Endothelial cell of umbilical vein (primary cell): ENCODE measurements around the gene GPR37L1. TPM values are rescaled to one million over a fixed set of nuclear protein-coding genes. Genes with fewer than 3 reads are reported as not detected.

Experiments
- Bru-seq: library from RNA; stranded (reverse); fragments of 400-500 nt; gene quantifications from one replicate; lab custom pipeline; 2021; lab: Mats Ljungman, UMichigan
- BruChase-seq, 2 experiments: library from RNA; stranded (reverse); fragments of 400-500 nt; gene quantifications; one replicate each; lab custom pipeline; 2021; lab: Mats Ljungman, UMichigan
- BruUV-seq: library from RNA; stranded (reverse); fragments of 400-500 nt; replicated peaks from 2 replicates; lab custom pipeline; 2021; lab: Mats Ljungman, UMichigan
- CTCF ChIA-PET: fragments of 300-600, 350-600 bp; sonication (Branson Sonifier 250); formaldehyde crosslinking; loops from one replicate; lab custom pipeline; 2021; ENCODE audit warnings: antibody characterized with exemption, inconsistent platforms; lab: Charles Lee
- POLR2A ChIA-PET: fragments of 300-600, 350-600 bp; sonication (Branson Sonifier 250); formaldehyde crosslinking; loops from one replicate; lab custom pipeline; 2021; ENCODE audit warnings: antibody characterized with exemption, inconsistent platforms; lab: Charles Lee
- DNase-seq: peaks from one replicate; pipeline ENCODE4 v3.0.0-alpha.2; 2011; ENCODE audit warnings: low read depth, low spot score
- FAIRE-seq: peaks from 2 replicates; lab custom pipeline; 2011; peaks lifted over from hg19 to GRCh38; lab: Jason Lieb, UNC
- H2AFZ ChIP-seq: 2 replicates; pipeline ENCODE4 v1.6.0; 2012; ENCODE audit warnings: low read depth, low read length, control low read depth, inconsistent platforms
- H3K27ac ChIP-seq: 2 replicates; pipeline ENCODE4 v1.5.1; 2011; ENCODE audit warnings: low read depth, mild to moderate bottlenecking, control low read depth, low read length, moderate library complexity; ENCODE audit not compliant: insufficient read depth
- H3K27me3 ChIP-seq, 2 experiments: 2 replicates each; pipeline versions ENCODE4 v1.6.0 to v1.6.1; 2011; ENCODE audit warnings: low read length in 2 of 2, mixed read lengths in 1 of 2; ENCODE audit not compliant: control insufficient read depth in 2 of 2, insufficient read depth in 2 of 2
- H3K36me3 ChIP-seq, 2 experiments: 2 replicates in 1 of 2; 3 replicates in 1 of 2; pipeline ENCODE4 v1.5.1; 2011; ENCODE audit warnings: low read length in 2 of 2, mild to moderate bottlenecking in 1 of 2, moderate library complexity in 1 of 2; ENCODE audit not compliant: control insufficient read depth in 2 of 2, insufficient read depth in 2 of 2; ENCODE audit errors: extremely low read depth in 1 of 2
- H3K4me1 ChIP-seq: 3 replicates; pipeline ENCODE4 v1.5.1; 2011; ENCODE audit warnings: mild to moderate bottlenecking, low read length; ENCODE audit not compliant: control insufficient read depth, insufficient read depth; ENCODE audit errors: extremely low read depth
- H3K4me2 ChIP-seq: 2 replicates; pipeline ENCODE4 v1.6.1; 2011; ENCODE audit warnings: low read length, control low read depth, mixed read lengths; ENCODE audit not compliant: insufficient read depth
- H3K4me3 ChIP-seq, 3 experiments: fragments of 200-600 bp in 1 of 3; sonication (generic), shearing (Covaris generic) in 1 of 3; replicated peaks in 1 of 3; 2 replicates each; pipeline ENCODE4 v1.5.1; 2011 to 2016; ENCODE audit warnings: control low read depth in 3 of 3, low read length in 3 of 3, mild to moderate bottlenecking in 2 of 3, inconsistent platforms in 1 of 3, low read depth in 1 of 3, moderate library complexity in 1 of 3; ENCODE audit not compliant: insufficient read depth in 1 of 3
- H3K79me2 ChIP-seq: 2 replicates; pipeline ENCODE4 v1.6.0; 2012; ENCODE audit warnings: low read length, inconsistent platforms; ENCODE audit not compliant: control insufficient read depth, insufficient read depth
- H3K9ac ChIP-seq: replicated peaks from 2 replicates; pipeline ENCODE3; 2011; ENCODE audit warnings: low read length, control low read depth; ENCODE audit not compliant: insufficient read depth; ENCODE audit errors: extremely low read depth
- H3K9me1 ChIP-seq: replicated peaks from 3 replicates; pipeline ENCODE4 v1.6.0; 2011; ENCODE audit warnings: mild to moderate bottlenecking, low read length; ENCODE audit not compliant: control insufficient read depth, insufficient read depth; ENCODE audit errors: extremely low read depth
- H3K9me3 ChIP-seq: replicated peaks from 2 replicates; pipeline ENCODE4 v1.5.1; 2012; ENCODE audit warnings: low read length, inconsistent platforms; ENCODE audit not compliant: control insufficient read depth, insufficient read depth
- H4K20me1 ChIP-seq: replicated peaks from 2 replicates; pipeline ENCODE3; 2011; ENCODE audit warnings: mild to moderate bottlenecking, low read length; ENCODE audit not compliant: control insufficient read depth, insufficient read depth; ENCODE audit errors: extremely low read depth
- POLR2A ChIP-seq: IDR thresholded peaks from 2 replicates; pipeline ENCODE4 v1.6.1; 2012; ENCODE audit warnings: low read depth, mild to moderate bottlenecking, control low read depth, low read length
- dilution Hi-C: fragments of 300-500 bp; cut with MboI; formaldehyde crosslinking; loops from one replicate; pipeline ENCODE4 v1.15.0; 2019; ENCODE audit warnings: low sequenced_read_pairs; ENCODE audit not compliant: extremely low pct_ligation_motif_present
- intact Hi-C: fragments of 100-400 bp; cut with micrococcal nuclease; formaldehyde crosslinking; loops from one replicate; pipeline ENCODE4 v1.10.0; 2022
- long read RNA-seq: library from polyadenylated mRNA; stranded (forward); transcript quantifications from one replicate; pipeline ENCODE4 v2.0.0, GENCODE V29; 2021
- polyA minus RNA-seq, 3 experiments: library from RNA; depleted of rRNA, polyadenylated mRNA; stranded (reverse); fragments of >200 nt; gene quantifications; 1 replicate in 1 of 3; 2 replicates in 2 of 3; pipeline ENCODE4 v1.2.3, GENCODE V29; 2011
- polyA plus RNA-seq, 4 experiments: library from polyadenylated mRNA; depleted of rRNA in 3 of 4; stranded (reverse) in 3 of 4; unstranded in 1 of 4; fragments of >200 nt; gene quantifications; 2 replicates each; pipeline versions ENCODE4 v1.2.1 to v1.2.3, GENCODE V29; 2011 to 2012; ENCODE audit warnings: missing spikeins in 1 of 4
- total RNA-seq: library from RNA; stranded (reverse); gene quantifications from 2 replicates; pipeline ENCODE4 v1.2.3, GENCODE V29; 2021
- TF ChIP-seq, protein P1 (sequence below), 2 donors: IDR thresholded peaks; 1 replicate in 1 of 2; 2 replicates in 1 of 2; pipeline ENCODE4 v1.5.1; 2011; ENCODE audit warnings: low read length in 2 of 2, mild to moderate bottlenecking in 2 of 2, moderate library complexity in 2 of 2, control low read depth in 1 of 2, inconsistent platforms in 1 of 2, low read depth in 1 of 2; ENCODE audit not compliant: insufficient read depth in 1 of 2; ENCODE audit errors: extremely low read depth in 1 of 2

The GPR37L1 gene, protein sequence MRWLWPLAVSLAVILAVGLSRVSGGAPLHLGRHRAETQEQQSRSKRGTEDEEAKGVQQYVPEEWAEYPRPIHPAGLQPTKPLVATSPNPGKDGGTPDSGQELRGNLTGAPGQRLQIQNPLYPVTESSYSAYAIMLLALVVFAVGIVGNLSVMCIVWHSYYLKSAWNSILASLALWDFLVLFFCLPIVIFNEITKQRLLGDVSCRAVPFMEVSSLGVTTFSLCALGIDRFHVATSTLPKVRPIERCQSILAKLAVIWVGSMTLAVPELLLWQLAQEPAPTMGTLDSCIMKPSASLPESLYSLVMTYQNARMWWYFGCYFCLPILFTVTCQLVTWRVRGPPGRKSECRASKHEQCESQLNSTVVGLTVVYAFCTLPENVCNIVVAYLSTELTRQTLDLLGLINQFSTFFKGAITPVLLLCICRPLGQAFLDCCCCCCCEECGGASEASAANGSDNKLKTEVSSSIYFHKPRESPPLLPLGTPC
- total RNA-seq (not detected in 2 replicates), polyA plus RNA-seq (not detected in 2 replicates), polyA minus RNA-seq (not detected in 2 replicates), Bru-seq, nascent RNA (not detected), BruChase-seq, experiment 1, labeled RNA remaining after a 6-hour chase (not detected), BruChase-seq, experiment 2, labeled RNA remaining after a 2-hour chase (not detected)
- polyA plus RNA-seq (2011; cell fraction: cytosol; rRNA removed) = not detected in 2 replicates
- not detected in 2 replicates for polyA plus RNA-seq (2011; cell fraction: nucleus; rRNA removed)
- 0.03 TPM in 1 of 2 replicates, not detected in the other for polyA plus RNA-seq (2012)
- 0.20 TPM for polyA minus RNA-seq (2011; cell fraction: cytosol; rRNA and poly(A)+ RNA removed)
- polyA minus RNA-seq (2011; cell fraction: nucleus; rRNA and poly(A)+ RNA removed) = not detected in 2 replicates
- long read RNA-seq = 0 reads

DNA sequence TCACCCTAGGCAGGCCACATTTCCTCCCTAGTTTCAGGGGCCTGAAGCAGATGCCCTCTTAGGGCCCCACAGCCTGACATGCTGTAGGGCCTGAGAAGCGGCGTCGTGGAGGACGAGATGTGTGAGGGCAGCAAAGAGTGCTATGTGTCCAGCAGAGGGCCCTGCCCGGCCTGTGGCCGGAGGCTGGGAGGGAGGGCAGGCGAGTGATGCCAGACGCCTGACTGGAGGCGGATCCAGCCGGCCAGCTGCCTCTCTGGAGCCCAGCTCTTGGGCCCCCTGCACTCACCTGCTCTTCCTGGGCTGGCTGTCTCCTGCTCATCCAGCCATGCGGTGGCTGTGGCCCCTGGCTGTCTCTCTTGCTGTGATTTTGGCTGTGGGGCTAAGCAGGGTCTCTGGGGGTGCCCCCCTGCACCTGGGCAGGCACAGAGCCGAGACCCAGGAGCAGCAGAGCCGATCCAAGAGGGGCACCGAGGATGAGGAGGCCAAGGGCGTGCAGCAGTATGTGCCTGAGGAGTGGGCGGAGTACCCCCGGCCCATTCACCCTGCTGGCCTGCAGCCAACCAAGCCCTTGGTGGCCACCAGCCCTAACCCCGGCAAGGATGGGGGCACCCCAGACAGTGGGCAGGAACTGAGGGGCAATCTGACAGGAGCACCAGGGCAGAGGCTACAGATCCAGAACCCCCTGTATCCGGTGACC lies at the start of gene GPR37L1:
GPR37L1 (plus strand) TSS at position 279 of the 697 bp plus-strand sequence; CDS start at position 326, 47 bp downstream.
- H4K20me1 ChIP-seq = no peaks in the 10 kb centered on the region
- H3K4me3 ChIP-seq = no peak within 1 kb of the TSS
- H3K27ac ChIP-seq = no peak within 1 kb of the TSS
- H3K27me3 ChIP-seq = peaks cover 4 to 10% of the 10 kb centered on the region in 2 experiments
- DNase-seq (peak; percentile 49), FAIRE-seq (peak; percentile 55)
- H3K9ac ChIP-seq = no peak within 1 kb of the TSS
- intact Hi-C loops (loop anchor here (1.0 kb wide), 1 partner anchor 13 kb away; no protein-coding TSS in a partner anchor), dilution Hi-C loops (no loop called here)
- no peaks in the 10 kb centered on the region for H3K36me3 ChIP-seq
- H3K4me1 ChIP-seq = no peaks in the 10 kb centered on the region
- BruUV-seq = no TSS peak
- H3K79me2 ChIP-seq = no peaks in the 10 kb centered on the region
- POLR2A ChIA-PET = no interaction called here
- no peak within 1 kb of the TSS for H3K4me2 ChIP-seq
- H3K9me3 ChIP-seq = no peaks in the 10 kb centered on the region
- H2AFZ ChIP-seq = no peak within 1 kb of the TSS
- CTCF ChIA-PET = interaction anchor here (0.7 to 7.2 kb wide), 9 partner anchors 9 to 227 kb away, joined by 3 to 102 read pairs (median 4); partner anchors contain the start of gene ELF3
- TF ChIP-seq, protein P1, sequence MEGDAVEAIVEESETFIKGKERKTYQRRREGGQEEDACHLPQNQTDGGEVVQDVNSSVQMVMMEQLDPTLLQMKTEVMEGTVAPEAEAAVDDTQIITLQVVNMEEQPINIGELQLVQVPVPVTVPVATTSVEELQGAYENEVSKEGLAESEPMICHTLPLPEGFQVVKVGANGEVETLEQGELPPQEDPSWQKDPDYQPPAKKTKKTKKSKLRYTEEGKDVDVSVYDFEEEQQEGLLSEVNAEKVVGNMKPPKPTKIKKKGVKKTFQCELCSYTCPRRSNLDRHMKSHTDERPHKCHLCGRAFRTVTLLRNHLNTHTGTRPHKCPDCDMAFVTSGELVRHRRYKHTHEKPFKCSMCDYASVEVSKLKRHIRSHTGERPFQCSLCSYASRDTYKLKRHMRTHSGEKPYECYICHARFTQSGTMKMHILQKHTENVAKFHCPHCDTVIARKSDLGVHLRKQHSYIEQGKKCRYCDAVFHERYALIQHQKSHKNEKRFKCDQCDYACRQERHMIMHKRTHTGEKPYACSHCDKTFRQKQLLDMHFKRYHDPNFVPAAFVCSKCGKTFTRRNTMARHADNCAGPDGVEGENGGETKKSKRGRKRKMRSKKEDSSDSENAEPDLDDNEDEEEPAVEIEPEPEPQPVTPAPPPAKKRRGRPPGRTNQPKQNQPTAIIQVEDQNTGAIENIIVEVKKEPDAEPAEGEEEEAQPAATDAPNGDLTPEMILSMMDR (IDR thresholded peaks at IDR 0.05; ENCODE audit: extremely low read depth in 1 of 2, insufficient read depth in 1 of 2, low read depth in 1 of 2, low read length in 2 of 2) = peak; percentile 53 to 80
- no peak for TF ChIP-seq POLR2A
- H3K9me1 ChIP-seq = no peaks in the 10 kb centered on the region
